GM12878 (cell line): Measurements from ENCODE around the gene IFIT2.

Experiments
- SIN3A ChIP-seq: IDR thresholded peaks from 2 replicates; pipeline ENCODE4 v1.6.1; 2012; ENCODE audit warnings: low read depth, low read length, improper control_type of control experiment
- TARDBP ChIP-seq: IDR thresholded peaks from 2 replicates; pipeline ENCODE4 v1.6.1; 2016; ENCODE audit warnings: borderline replicate concordance

GRCh38 chr10:89302625-89303024 lies 779 bp downstream of the IFIT2 start:
- TF ChIP-seq TARDBP, result no peak
- no peak for TF ChIP-seq SIN3A
